Measurements from ENCODE around the gene GARIN5A.
A peak's percentile ranks its signal among the peaks of the same experiment; 100 is the strongest.

The GARIN5A gene

GRCh38 chr19:50476224-50476906 lies at the start of gene GARIN5A, which contains the start of gene EMC10:
Gene GARIN5A, minus strand, starts transcription at chr19:50476848. Its CDS starts 460 bp downstream, at chr19:50476388.
Gene EMC10, plus strand, starts transcription at chr19:50476507. Its CDS starts 38 bp downstream, at chr19:50476545.
- peak; percentile 89 to 90 for DNase-seq (ENCODE audit: low read depth in 2 of 2)

GRCh38 chr19:50522881-50523280 lies 46.2 kb upstream of the GARIN5A start:
- DNase-seq (ENCODE audit: low read depth in 2 of 2) = no peak

- no peak for DNase-seq (ENCODE audit: low read depth in 2 of 2)
Observed at GRCh38 chr19:50520822-50521465, 44.3 kb upstream of the GARIN5A start.

- DNase-seq (ENCODE audit: low read depth in 2 of 2) = no peak
Observed at GRCh38 chr19:50519006-50519575, 42.4 kb upstream of the GARIN5A start.

- DNase-seq (ENCODE audit: low read depth in 2 of 2) = no peak
Observed at GRCh38 chr19:50518091-50519005, 41.7 kb upstream of the GARIN5A start.

- no peak for DNase-seq (ENCODE audit: low read depth in 2 of 2)
Observed at GRCh38 chr19:50517704-50518075, 41.0 kb upstream of the GARIN5A start.

- no peak for DNase-seq (ENCODE audit: low read depth in 2 of 2)
Observed at GRCh38 chr19:50516964-50517703, 40.5 kb upstream of the GARIN5A start.

- DNase-seq (ENCODE audit: low read depth in 2 of 2) = no peak
Observed at GRCh38 chr19:50516456-50516855, 39.8 kb upstream of the GARIN5A start.

- no peak for DNase-seq (ENCODE audit: low read depth in 2 of 2)
Observed at GRCh38 chr19:50515168-50515561, 38.5 kb upstream of the GARIN5A start.

GRCh38 chr19:50514346-50515167 lies 37.9 kb upstream of the GARIN5A start:
- no peak for DNase-seq (ENCODE audit: low read depth in 2 of 2)

GRCh38 chr19:50513746-50514345 lies 37.2 kb upstream of the GARIN5A start, which contains the start of gene ASPDH:
Gene ASPDH, minus strand, starts transcription at chr19:50513913. Its CDS starts 90 bp downstream, at chr19:50513823.
- DNase-seq (ENCODE audit: low read depth in 2 of 2) = no peak

- no peak for DNase-seq (ENCODE audit: low read depth in 2 of 2)
Observed at GRCh38 chr19:50512999-50513745, 36.5 kb upstream of the GARIN5A start.

GRCh38 chr19:50512112-50512998 lies 35.7 kb upstream of the GARIN5A start:
- no peak for DNase-seq (ENCODE audit: low read depth in 2 of 2)

GRCh38 chr19:50511069-50511822 lies 34.6 kb upstream of the GARIN5A start, which contains the start of gene JOSD2:
Gene JOSD2, minus strand, starts transcription at chr19:50511191. Its CDS starts 760 bp downstream, at chr19:50510431.
- peak; percentile 92 to 96 for DNase-seq (ENCODE audit: low read depth in 2 of 2)

- no peak for DNase-seq (ENCODE audit: low read depth in 2 of 2)
Observed at GRCh38 chr19:50510700-50511068, 34.0 kb upstream of the GARIN5A start.

GRCh38 chr19:50510121-50510670 lies 33.5 kb upstream of the GARIN5A start:
- DNase-seq (ENCODE audit: low read depth in 2 of 2) = no peak

- DNase-seq (ENCODE audit: low read depth in 2 of 2) = no peak
Observed at GRCh38 chr19:50509366-50509765, 32.7 kb upstream of the GARIN5A start.

All from stimulated activated CD4-positive, alpha-beta T cell treated with anti-CD3 and anti-CD28 coated beads, Interleukin-12 subunit alpha, Interleukin-12 subunit beta, amount 100 ng/mL, for 24 hours (primary cell).